Activated T-helper 1 cell treated with anti-CD3 and anti-CD28 coated beads, Interleukin-2, amount 50 U/mL, for 16 hours (primary cell): ENCODE measurements around the gene AK1.

Source experiments
- DNase-seq, 2 donors: peaks; one replicate each; pipeline ENCODE4 v3.0.0-alpha.2; 2020; ENCODE audit warnings: low read depth in 1 of 2, low spot score in 1 of 2

Gene AK1

GRCh38 chr9:127868278-127868902, 9.1 kb downstream of the AK1 start:
- no peak for DNase-seq

GRCh38 chr9:127867356-127868277, 9.9 kb downstream of the AK1 start:
- no peak for DNase-seq

GRCh38 chr9:127866535-127866934, 10.9 kb downstream of the AK1 start:
- no peak for DNase-seq

- DNase-seq, result no peak
Measured at GRCh38 chr9:127865645-127866464, 11.6 kb downstream of the AK1 start.

GRCh38 chr9:127863191-127863621, 14.3 kb downstream of the AK1 start:
- DNase-seq, result no peak

GRCh38 chr9:127862075-127863011, 15.1 kb downstream of the AK1 start:
- peak in 1 of 2 donors; percentile 26 for DNase-seq

- no peak for DNase-seq
Measured at GRCh38 chr9:127860779-127861178, 16.7 kb downstream of the AK1 start.

GRCh38 chr9:127860260-127860659, 17.2 kb downstream of the AK1 start:
- DNase-seq, result no peak

GRCh38 chr9:127858041-127858512, 19.4 kb downstream of the AK1 start:
- no peak for DNase-seq

- no peak for DNase-seq
Measured at GRCh38 chr9:127857278-127857677, 20.2 kb downstream of the AK1 start.

- no peak for DNase-seq
Measured at GRCh38 chr9:127856729-127857116, 20.8 kb downstream of the AK1 start.

- DNase-seq, result no peak
Measured at GRCh38 chr9:127856094-127856728, 21.3 kb downstream of the AK1 start.

- DNase-seq, result no peak
Measured at GRCh38 chr9:127855522-127855921, 22.0 kb downstream of the AK1 start.

- no peak for DNase-seq
Measured at GRCh38 chr9:127854960-127855359, 22.5 kb downstream of the AK1 start.

- DNase-seq, result no peak
Measured at GRCh38 chr9:127854184-127854806, 23.2 kb downstream of the AK1 start, which contains the start of gene ENG. Gene ENG (minus strand): TSS chr9:127854658. CDS start chr9:127854355, 303 bp downstream.

- DNase-seq, result no peak
Measured at GRCh38 chr9:127853312-127854183, 23.9 kb downstream of the AK1 start.

- DNase-seq, result no peak
Measured at GRCh38 chr9:127852829-127853228, 24.6 kb downstream of the AK1 start.

- no peak for DNase-seq
Measured at GRCh38 chr9:127850286-127850830, 27.1 kb downstream of the AK1 start.
